GM19468 (cell line): Measurements from ENCODE around the gene UTP14A.
A peak's percentile ranks its signal among the peaks of the same experiment; 100 is the strongest.

Source experiments
- ATAC-seq: cut with Tn5 transposase; IDR thresholded peaks from one replicate; pipeline ENCODE4 v1.9.1; 2021; ENCODE audit warnings: mild to moderate bottlenecking, moderate library complexity, moderate number of reproducible peaks; ENCODE audit not compliant: unreplicated experiment; ENCODE audit errors: extremely low read depth

Gene UTP14A

DNA sequence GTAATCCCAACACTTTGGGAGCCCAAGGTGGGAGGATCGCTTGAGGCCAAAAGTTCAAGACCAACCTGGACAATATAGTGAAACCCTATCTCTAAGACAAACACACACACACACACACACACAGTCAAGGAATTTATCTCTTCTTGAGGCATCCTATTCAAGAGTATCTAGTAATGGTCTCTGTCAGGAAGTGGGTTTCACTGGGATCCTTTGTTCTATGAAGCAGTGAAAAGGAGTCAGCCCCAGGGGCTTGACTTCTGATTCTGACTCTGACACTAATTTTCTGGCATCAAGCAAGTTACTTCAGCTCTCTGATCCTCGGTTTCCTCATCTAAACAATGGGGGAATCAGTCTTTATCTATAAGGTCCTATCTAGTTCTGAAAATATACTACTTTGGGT is 34.8 kb downstream of the UTP14A start:
- ATAC-seq = no peak

DNA sequence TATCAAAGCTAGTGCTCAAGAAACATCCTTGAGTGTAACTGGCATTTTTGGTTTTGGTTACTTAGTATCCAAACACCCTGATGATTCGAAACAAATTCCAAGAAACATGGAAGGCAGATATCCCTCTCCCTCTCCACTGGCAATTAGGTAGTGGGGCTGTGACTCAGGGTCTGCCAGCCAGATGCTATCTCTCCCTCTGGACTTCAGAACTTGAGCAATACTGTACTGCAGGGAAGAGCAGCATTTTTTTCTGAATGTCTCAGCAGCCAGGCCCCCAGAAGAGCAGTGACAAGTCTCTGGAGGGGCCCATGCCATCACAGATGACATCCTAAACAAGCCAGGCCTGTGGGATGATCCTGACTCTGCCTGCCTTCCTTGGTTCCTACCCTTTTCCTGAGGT is 39.2 kb downstream of the UTP14A start:
- no peak for ATAC-seq

DNA sequence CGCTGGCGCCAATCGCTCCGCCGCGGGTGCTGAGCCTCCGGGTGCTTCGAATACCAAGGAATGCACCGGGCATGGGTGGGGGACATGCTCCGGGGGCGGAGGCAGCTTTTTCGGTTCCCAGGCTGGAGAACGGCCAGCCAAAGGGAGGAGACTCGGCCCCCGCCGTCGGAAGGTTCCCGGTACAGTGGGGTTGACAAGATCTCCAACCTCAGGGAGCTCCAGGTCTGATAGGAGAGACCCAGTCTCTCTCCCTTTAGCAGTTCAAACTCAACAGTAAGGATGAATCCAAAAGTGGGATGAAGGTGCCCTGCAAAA is 47.3 kb downstream of the UTP14A start:
- ATAC-seq = no peak

DNA sequence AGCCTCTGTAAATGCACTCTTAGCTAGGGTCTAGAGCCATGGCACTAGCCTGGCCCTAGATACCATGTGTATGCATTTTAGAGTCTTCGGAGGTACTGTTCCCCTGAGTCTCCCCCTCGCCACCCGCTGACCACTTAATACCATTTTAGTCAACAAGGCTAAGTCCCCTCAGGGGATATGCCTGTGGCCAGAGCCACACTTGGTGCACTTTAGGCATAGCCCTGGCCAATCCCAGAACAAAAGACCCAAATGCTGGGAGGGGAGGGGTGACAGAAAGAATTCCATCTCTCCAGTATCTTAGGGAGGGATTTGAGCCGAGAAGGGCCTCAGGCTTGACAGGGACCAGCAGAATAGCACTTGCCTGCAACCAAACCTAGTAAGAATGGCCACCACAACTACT is 47.9 kb downstream of the UTP14A start:
- ATAC-seq = no peak

DNA sequence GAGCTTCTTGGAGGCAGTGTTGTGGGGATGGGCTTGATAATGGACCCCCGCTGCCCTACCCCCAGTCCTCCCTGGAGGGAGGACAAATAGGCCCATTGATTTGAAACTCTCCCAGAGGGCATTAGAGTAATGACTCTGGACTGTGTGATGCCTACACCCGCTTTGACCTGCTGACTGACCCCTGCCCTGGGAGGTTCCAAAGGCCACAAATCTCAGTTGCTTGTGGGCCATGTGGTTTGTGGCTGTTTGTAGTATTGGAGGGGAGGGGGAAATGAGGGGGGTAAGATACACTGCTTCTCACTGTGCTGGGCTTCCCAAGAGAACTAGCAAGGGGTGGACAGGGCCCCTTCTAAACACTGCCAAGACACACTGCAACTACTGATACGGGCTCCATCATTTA is 48.8 kb downstream of the UTP14A start:
- ATAC-seq = no peak

DNA sequence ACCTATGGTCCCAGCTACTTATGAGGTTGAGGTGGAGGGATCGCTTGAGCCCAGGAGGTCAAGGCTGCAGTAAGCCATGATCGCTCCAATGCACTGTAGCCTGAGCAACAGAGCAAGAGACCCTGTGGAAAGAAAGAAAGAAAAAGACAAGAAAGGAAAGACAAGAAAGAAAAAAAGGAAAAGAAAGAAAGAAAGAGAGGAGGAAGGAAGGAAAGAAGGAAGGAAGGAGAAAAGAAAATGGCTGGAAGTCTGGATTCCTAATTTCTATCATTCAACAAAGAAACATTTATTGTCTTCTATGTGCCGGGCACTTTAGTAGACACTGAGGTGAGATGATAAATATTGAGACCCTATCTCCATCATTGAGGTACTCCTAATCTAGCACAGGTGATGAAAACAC is 49.7 kb downstream of the UTP14A start:
- no peak for ATAC-seq

DNA sequence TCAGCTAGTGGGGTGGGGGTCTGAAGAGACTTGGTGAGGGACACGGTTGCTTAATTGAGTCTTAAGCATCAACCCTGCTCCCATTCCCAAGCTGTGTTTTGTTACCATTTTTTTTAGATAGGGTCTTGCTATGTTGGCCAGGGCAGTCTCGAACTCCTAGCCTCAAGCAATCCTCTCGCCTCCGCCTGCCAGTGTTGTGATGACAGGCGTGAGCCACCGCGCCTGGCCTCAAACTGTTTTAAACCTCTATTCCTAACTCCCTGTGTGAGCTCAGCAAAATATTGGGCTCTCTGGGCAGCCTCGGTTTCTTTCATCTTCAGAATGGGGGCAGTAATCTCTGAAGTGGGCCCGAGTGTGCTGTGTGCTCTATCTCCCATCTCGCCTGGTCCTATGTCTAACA is 50.2 kb downstream of the UTP14A start:
- ATAC-seq = no peak

DNA sequence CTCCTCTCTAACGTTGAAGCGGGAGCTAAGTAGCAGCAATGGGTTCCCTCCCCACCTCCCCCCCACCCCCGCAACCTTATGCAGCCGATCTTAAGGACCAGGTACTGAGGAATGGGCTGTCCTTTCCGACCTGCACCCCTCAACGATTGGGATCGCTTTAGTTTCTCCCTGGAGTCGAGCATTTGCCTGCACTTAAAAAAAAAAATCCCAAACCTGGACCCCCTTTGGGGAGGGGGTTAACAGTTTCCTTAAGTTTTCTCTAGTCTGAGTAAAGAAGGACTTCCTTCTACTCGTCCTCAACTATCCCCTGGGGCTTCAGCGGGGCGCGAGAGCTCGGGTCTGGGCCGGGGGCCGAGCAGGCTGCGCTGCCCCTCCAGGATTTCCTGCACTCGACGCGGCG is 50.8 kb downstream of the UTP14A start:
- ATAC-seq = no peak

DNA sequence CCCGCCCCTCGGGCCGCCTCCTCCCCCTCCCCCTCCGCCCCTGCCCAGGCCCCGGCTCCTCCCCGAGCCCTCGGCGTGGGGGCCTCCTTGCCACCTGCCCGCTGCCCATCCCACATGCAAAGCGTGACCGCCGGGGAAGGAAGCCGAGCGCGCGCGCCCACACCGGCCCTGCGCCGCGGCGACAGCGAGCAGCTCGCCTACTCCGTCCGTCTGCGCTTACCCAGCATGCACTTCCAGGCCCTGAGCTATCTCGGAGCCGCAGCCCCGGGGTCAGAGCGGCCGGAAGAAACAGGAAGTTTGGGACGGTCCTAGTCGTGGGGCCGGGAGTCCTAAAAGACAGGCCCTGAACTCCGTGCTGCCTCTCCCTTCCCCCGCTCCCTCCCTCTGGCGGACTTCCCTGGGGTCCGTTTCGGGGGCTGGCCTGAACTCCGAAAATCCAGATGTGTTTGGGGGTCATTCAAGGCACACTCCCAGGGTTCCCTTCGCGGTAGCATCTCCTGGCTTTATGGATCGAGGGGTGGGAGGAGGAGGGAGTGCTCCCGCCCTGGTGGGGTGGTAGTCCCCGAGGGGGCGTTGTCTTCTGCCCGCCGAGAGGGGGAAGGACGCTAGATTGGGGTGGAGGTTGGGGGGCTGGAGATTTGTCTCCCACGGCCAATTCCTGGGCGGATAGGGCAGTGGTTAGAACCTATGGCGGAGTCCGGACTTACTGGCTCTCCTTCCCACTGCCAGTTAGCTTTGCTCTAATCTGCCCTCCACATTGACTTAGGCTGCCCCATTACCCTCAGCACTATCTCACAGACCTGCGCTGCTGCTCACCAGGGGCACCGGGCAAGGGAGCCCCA is 51.5 kb downstream of the UTP14A start:
- ATAC-seq = peak; percentile 78

DNA sequence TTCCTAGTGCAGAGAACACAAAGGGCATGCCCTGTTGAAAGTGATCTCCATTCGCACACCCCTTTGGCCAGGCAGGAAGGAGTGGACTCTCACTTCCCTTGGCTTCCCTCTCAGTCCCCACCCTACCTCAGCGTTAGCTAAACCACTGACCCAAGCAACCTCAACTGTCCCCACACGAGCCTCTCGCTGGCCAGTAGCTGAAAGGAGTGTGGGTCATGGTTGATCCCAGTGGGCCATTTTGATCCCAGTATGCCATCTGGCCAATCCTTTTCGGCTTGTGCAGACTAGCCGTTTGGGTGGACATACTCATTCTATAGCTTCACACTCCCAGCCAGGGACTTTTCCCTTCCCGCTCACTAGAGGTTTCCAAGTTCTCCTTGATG is 52.1 kb downstream of the UTP14A start:
- ATAC-seq = no peak

DNA sequence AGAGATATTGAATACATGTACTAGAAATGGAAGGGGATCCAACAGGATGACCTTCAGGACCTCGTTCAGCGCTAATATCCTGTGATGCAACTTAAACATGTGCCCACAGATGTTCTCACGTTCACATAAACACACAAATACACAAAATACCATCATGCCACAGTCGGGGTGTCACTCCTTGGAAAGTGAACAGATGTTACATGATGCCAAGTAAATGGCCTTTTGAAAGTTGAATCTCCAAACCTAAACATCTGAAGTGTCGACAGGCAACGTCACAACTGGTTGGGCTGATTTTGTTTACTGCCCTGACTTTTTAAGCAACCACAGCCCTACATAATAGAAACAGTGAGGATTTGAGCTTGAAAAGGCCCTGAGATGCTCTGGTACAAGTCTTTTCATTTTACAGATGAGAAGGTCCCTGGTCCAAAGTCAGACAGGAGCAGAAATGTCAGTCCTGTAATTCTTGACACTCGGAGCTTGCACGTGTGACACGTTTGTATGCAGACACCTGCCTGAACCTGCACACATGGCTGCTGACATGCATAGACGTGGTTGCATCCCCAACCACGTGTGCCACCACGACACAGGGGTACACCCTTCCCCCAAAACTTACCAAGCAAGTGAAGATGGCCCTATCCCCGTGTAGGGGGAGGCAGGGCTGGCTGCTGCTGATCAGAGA is 53.0 kb downstream of the UTP14A start:
- ATAC-seq = no peak

DNA sequence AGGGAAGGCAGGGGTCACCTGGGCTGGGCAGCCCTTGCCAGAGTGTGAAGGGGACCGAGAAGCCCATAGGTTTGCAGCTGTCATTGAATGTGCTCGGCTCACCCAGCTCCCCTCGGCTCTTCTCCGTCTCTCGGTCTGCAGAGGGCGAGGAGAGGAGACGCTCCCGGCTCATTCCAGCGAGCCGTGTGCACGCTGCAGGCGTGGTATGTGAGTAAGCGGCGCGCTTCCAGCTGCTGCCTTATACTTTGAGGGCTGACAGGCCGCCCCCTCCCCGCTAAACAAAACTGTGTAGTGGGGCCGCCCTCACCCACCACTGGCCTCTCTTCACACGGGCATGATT is 53.5 kb downstream of the UTP14A start:
- ATAC-seq = no peak

DNA sequence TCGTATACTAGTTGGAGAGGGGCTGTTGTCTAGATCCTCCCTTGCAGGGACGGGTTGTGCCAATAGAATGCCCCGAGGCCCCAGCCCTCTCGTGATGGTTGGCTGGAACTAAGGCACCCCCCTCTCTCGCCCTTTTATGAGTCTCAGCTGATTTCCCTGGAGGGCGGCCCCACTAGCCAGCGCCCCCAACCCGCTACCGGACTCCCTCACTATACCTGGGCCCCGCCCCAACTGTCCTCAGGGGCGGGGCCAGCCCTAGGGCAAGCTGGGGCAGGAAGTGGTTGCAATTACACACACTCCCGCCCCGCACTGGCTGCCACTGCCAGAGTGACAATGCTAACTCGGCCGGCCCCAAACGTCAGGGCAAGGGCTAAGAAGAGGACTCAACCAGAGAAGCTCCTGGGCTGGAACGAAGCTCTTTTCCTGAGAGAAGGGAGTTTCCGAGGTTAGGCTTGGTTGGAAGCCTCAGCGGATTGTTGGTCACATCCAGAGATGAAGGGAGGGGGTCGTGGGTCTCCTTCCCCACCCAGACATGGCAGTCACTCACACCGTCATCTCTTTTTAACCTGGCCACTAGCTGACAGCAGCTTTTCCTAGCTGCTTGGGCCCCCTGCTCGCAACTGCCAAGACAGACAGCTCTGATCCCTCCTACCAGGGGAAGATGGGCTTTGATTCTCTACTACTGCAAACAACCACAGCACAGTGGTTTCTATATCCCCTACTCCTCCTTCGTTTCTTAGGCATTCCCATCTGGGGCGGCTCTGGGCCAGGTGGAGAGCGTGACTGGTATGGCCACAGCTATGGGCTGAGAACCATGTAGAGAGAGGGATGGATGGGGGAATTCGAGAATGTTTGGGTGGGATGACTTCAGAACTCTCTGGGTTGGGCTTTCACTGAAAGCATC is 55.5 kb downstream of the UTP14A start:
- peak; percentile 62 for ATAC-seq

DNA sequence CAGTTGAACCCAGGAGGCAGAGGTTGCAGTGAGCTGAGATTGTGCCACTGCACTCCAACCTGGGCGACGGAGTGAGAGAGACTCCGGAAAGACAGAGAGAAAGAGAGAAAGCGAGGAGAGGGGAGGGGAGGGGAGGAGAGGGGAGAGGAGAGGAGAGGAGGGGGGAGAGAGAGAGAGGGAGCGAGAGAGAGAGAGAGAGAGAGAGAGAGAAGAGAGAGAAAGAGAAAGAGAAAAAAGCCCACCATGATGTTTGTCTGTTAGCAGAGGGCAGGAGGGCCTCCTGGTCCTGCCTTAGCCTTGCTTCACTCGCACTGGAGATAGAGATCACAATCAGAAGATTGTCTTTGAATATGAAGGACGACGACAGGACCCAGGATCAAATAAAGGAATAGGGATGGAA is 57.8 kb downstream of the UTP14A start:
- ATAC-seq = no peak

DNA sequence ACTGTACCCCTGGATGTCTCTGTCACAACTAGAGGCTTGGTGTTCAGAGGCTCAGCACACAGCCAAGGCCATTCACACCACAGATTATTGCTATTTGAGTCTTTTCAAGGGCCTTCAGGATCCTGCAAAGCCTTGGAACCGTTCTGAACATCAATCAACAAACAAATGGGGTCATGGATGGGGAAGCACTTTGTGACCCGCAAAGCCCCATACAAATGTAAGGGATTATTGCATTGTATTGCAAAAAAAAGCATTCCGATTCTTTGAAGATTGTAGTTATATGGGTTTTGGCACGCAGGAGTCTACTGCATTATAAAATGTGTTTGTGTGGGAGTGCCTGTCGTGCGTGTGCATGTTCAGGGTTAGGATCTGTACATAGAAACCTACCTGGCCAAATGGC is 59.2 kb downstream of the UTP14A start:
- no peak for ATAC-seq

DNA sequence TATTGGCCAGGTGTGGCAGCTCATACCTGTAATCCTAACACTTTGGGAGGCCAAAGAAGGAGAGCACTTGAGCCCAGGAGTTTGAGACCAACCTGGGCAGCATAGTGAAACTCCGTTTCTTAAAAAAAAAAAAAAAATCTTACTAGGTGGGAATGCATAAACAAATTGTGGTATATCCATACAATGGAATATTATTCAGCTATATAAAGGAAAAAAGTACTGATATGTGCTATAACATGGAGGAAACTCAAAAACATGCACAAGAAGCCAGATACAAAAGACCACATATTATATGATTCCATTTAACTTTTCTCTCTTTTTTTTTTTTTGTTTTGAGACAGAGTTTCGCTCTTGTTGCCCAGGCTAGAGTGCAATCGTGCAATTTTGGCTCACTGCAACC is 63.0 kb downstream of the UTP14A start:
- ATAC-seq = no peak

DNA sequence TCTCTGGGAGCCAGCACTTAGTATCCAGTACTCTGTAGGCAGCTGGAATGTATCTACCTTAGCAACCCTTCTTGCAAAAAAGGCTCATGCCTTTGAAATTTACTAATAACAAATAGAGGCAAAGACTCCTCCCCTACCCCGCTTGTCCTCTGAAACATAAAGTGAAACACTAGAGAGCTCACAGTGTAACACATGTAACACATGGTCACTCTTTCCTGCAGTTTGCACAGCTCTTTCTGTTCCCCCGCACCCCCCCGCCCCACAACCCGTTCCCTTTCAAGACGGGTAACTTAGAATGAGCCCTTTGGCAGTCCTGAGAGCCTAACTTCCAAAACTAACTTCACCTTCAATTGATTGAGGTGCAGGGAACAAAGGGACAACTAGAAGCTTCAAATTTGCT is 70.5 kb downstream of the UTP14A start:
- ATAC-seq = no peak
